ENCODE results near the gene EXOC4.

GRCh38 chr7:133973710-133974109 lies 720.8 kb downstream of the EXOC4 start:
- TF ChIP-seq POLR2A (IDR thresholded peaks at IDR 0.05; ENCODE audit: low read length) (no peak), GATA1 (IDR thresholded peaks at IDR 0.05; ENCODE audit: low read depth, low read length) (no peak)

Data from erythroblast (primary cell).